Type B pancreatic cell (in vitro differentiated cells): ENCODE data around the gene PRKG1. TPM values are rescaled to one million over a fixed set of nuclear protein-coding genes. Genes with fewer than 3 reads are reported as not detected.

Experiments used
- DNase-seq: peaks from one replicate; pipeline ENCODE4 v3.0.0; 2021; ENCODE audit warnings: mixed read lengths; ENCODE audit not compliant: unreplicated experiment; ENCODE audit errors: extremely low spot score
- H3K27ac Mint-ChIP-seq: 2 replicates; pipeline ENCODE4 v1.8.0; 2021; ENCODE audit warnings: mild to moderate bottlenecking, mixed read lengths
- H3K27me3 Mint-ChIP-seq: 2 replicates; pipeline ENCODE4 v1.8.0; 2021; ENCODE audit warnings: mixed read lengths
- H3K36me3 Mint-ChIP-seq: 2 replicates; pipeline ENCODE4 v1.8.0; 2021; ENCODE audit warnings: mixed read lengths
- H3K4me1 Mint-ChIP-seq: one replicate; pipeline ENCODE4 v1.8.0; 2021; ENCODE audit warnings: mixed read lengths; ENCODE audit not compliant: unreplicated experiment
- H3K4me3 Mint-ChIP-seq: 2 replicates; pipeline ENCODE4 v1.8.0; 2021; ENCODE audit warnings: mild to moderate bottlenecking, mixed read lengths
- H3K9me3 Mint-ChIP-seq: 2 replicates; pipeline ENCODE4 v1.8.0; 2021; ENCODE audit warnings: mixed read lengths
- CTCF ChIP-seq: fragments of 200-600 bp; sonication (generic); conservative IDR thresholded peaks from 2 replicates; pipeline ENCODE4 v1.5.0; 2021; ENCODE audit warnings: antibody characterized with exemption, mild to moderate bottlenecking
- total RNA-seq: library from RNA; stranded (reverse); gene quantifications from 2 replicates; pipeline ENCODE4 v1.2.1, GENCODE V29; 2021; ENCODE audit warnings: low replicate concordance

The PRKG1 gene
- total RNA-seq, 1 donor from 2014 or later = 12.3 TPM

DNA sequence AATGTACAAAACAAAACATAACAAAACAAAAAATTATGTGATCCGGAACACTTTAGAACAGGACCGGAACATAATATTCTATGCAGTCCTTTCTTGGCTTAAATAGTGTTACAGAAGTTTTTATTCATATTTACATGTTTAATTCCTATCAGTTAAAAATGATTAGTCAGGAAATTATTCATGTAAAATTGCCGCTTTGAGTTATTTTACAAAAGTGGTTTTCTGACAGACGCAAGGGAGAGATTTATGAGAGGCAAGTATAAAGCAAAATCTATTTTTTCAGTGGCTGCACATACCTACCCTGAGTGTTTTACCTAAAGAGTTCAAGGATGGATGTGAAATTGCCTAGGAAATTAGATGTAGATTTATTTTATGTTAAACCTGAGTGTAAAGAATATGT lies 1009.1 kb downstream of the PRKG1 start:
- H3K27me3 Mint-ChIP-seq = no peaks in the 10 kb centered on the region
- H3K4me1 Mint-ChIP-seq = peaks cover 4% of the 10 kb centered on the region
- H3K27ac Mint-ChIP-seq = no peak overlapping the region

DNA sequence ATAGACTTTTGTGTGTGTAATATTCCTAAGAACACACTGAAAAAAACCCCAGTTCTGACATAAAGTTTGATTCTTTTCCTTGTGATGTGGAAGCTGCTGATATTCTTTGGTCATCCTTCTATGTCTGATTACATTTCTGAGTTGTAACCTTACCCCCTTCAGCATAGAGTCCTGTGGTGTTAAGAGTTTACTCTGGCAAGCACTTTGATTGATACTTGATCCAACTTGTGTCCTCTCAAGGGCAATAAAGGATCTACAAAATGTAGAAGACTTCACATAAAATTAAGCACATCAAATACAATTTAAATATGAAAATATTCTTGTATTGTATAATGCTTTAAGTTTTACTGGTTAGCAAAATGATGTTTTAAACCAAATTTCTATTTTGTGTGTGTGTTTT lies 1018.1 kb downstream of the PRKG1 start:
- TF ChIP-seq CTCF = no peak
- H3K4me3 Mint-ChIP-seq = no peak overlapping the region
- no peaks in the 10 kb centered on the region for H3K27me3 Mint-ChIP-seq
- no peaks in the 10 kb centered on the region for H3K36me3 Mint-ChIP-seq
- DNase-seq = no peak
- H3K9me3 Mint-ChIP-seq = no peaks in the 10 kb centered on the region
- no peak overlapping the region for H3K27ac Mint-ChIP-seq
- no peaks in the 10 kb centered on the region for H3K4me1 Mint-ChIP-seq

More for the DNA sequence above, 1009.1 kb downstream of the PRKG1 start:
- no peaks in the 10 kb centered on the region for H3K36me3 Mint-ChIP-seq
- no peak for DNase-seq
- no peak for TF ChIP-seq CTCF
- no peaks in the 10 kb centered on the region for H3K9me3 Mint-ChIP-seq
- H3K4me3 Mint-ChIP-seq = no peak overlapping the region

GRCh38 chr10:52098130-52098529 lies 1023.8 kb downstream of the PRKG1 start:
- no peak overlapping the region for H3K4me3 Mint-ChIP-seq

GRCh38 chr10:52099026-52099600 lies 1024.8 kb downstream of the PRKG1 start:
- DNase-seq = no peak
- Mint-ChIP-seq H3K9me3 (peaks cover 5% of the 10 kb centered on the region), H3K4me3 (no peak overlapping the region), H3K27me3 (no peaks in the 10 kb centered on the region), H3K27ac (no peak overlapping the region), H3K4me1 (peaks cover 8% of the 10 kb centered on the region), H3K36me3 (no peaks in the 10 kb centered on the region)
- no peak for TF ChIP-seq CTCF

More at GRCh38 chr10:52098130-52098529, 1023.8 kb downstream of the PRKG1 start:
- no peak for DNase-seq
- Mint-ChIP-seq H3K9me3 (peaks cover 5% of the 10 kb centered on the region), H3K27ac (no peak overlapping the region), H3K36me3 (no peaks in the 10 kb centered on the region), H3K4me1 (peaks cover 8% of the 10 kb centered on the region), H3K27me3 (no peaks in the 10 kb centered on the region)
- no peak for TF ChIP-seq CTCF

GRCh38 chr10:52100011-52100547 lies 1025.8 kb downstream of the PRKG1 start:
- DNase-seq = no peak
- Mint-ChIP-seq H3K36me3 (no peaks in the 10 kb centered on the region), H3K9me3 (peaks cover 5% of the 10 kb centered on the region), H3K4me3 (no peak overlapping the region), H3K27me3 (no peaks in the 10 kb centered on the region), H3K4me1 (peaks cover 8% of the 10 kb centered on the region), H3K27ac (no peak overlapping the region)
- no peak for TF ChIP-seq CTCF
